Ishikawa (cell line): ENCODE measurements around the gene FAM20C.

ENCODE experiments used
- CEBPB ChIP-seq: IDR thresholded peaks from 2 replicates; pipeline ENCODE4 v1.6.1; 2012
- CREB1 ChIP-seq: IDR thresholded peaks from 2 replicates; pipeline ENCODE4 v1.6.1; 2012; ENCODE audit warnings: low read depth
- EGR1 ChIP-seq: IDR thresholded peaks from 2 replicates; pipeline ENCODE4 v1.6.1; 2012
- EP300 ChIP-seq: IDR thresholded peaks from 2 replicates; pipeline ENCODE4 v1.6.1; 2012; ENCODE audit warnings: borderline replicate concordance
- FOXM1 ChIP-seq: IDR thresholded peaks from 2 replicates; pipeline ENCODE4 v1.6.1; 2012; ENCODE audit warnings: low read depth, borderline replicate concordance
- NFIC ChIP-seq: IDR thresholded peaks from 2 replicates; pipeline ENCODE4 v1.6.1; 2012
- RAD21 ChIP-seq: IDR thresholded peaks from 2 replicates; pipeline ENCODE4 v1.6.1; 2012; ENCODE audit warnings: low read depth
- TAF1 ChIP-seq: IDR thresholded peaks from 2 replicates; pipeline ENCODE4 v1.6.1; 2012; ENCODE audit warnings: low read depth, mild to moderate bottlenecking
- YY1 ChIP-seq: IDR thresholded peaks from 2 replicates; pipeline ENCODE4 v1.6.1; 2012; ENCODE audit warnings: low read depth
- TF ChIP-seq, protein P1 (sequence below): IDR thresholded peaks from 2 replicates; pipeline ENCODE4 v1.6.1; 2012
- TF ChIP-seq, protein P2 (sequence below): IDR thresholded peaks from 2 replicates; pipeline ENCODE4 v1.6.1; 2012
- TF ChIP-seq, protein P3 (sequence below): IDR thresholded peaks from 2 replicates; pipeline ENCODE4 v1.6.1; 2012; ENCODE audit warnings: low read depth, mild to moderate bottlenecking

DNA sequence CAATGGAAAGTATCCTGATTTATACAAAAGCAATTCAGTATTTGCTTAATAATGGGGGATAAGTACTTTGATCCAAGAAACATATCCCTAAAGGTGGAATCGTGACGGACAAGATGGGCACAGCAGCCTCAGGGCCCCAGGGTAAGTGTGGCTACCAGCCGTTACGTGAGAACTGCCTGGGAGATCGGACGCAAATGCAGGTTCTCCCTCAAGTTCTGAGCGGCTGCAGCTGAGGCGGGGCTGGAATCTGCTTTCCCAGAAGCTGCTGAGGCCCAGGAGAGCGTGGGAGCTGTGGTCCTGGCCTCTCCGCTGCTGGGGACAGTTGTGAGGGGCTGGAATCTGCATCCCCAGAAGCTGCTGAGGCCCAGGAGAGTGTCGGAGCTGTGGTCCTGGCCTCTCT is 111.1 kb downstream of the FAM20C start:
- TF ChIP-seq, protein P1, sequence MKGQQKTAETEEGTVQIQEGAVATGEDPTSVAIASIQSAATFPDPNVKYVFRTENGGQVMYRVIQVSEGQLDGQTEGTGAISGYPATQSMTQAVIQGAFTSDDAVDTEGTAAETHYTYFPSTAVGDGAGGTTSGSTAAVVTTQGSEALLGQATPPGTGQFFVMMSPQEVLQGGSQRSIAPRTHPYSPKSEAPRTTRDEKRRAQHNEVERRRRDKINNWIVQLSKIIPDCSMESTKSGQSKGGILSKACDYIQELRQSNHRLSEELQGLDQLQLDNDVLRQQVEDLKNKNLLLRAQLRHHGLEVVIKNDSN, result no peak
- TF ChIP-seq RAD21, result no peak
- TF ChIP-seq YY1, result no peak
- TF ChIP-seq, protein P2, sequence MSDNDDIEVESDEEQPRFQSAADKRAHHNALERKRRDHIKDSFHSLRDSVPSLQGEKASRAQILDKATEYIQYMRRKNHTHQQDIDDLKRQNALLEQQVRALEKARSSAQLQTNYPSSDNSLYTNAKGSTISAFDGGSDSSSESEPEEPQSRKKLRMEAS, result no peak
- no peak for TF ChIP-seq EP300
- TF ChIP-seq TAF1, result no peak
- no peak for TF ChIP-seq EGR1
- TF ChIP-seq, protein P3, sequence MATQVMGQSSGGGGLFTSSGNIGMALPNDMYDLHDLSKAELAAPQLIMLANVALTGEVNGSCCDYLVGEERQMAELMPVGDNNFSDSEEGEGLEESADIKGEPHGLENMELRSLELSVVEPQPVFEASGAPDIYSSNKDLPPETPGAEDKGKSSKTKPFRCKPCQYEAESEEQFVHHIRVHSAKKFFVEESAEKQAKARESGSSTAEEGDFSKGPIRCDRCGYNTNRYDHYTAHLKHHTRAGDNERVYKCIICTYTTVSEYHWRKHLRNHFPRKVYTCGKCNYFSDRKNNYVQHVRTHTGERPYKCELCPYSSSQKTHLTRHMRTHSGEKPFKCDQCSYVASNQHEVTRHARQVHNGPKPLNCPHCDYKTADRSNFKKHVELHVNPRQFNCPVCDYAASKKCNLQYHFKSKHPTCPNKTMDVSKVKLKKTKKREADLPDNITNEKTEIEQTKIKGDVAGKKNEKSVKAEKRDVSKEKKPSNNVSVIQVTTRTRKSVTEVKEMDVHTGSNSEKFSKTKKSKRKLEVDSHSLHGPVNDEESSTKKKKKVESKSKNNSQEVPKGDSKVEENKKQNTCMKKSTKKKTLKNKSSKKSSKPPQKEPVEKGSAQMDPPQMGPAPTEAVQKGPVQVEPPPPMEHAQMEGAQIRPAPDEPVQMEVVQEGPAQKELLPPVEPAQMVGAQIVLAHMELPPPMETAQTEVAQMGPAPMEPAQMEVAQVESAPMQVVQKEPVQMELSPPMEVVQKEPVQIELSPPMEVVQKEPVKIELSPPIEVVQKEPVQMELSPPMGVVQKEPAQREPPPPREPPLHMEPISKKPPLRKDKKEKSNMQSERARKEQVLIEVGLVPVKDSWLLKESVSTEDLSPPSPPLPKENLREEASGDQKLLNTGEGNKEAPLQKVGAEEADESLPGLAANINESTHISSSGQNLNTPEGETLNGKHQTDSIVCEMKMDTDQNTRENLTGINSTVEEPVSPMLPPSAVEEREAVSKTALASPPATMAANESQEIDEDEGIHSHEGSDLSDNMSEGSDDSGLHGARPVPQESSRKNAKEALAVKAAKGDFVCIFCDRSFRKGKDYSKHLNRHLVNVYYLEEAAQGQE, result no peak
- no peak for TF ChIP-seq CEBPB
- TF ChIP-seq FOXM1, result no peak
- TF ChIP-seq CREB1, result no peak
- no peak for TF ChIP-seq NFIC
